HepG2 (cell line): ENCODE results near the gene TSPAN9.

ENCODE experiments used
- DMAP1 ChIP-seq: IDR thresholded peaks from 2 replicates; pipeline ENCODE4 v1.6.1; 2016
- E2F5 ChIP-seq: sonication (generic); formaldehyde crosslinking; conservative IDR thresholded peaks from 2 replicates; pipeline ENCODE4 v1.4.0; 2020; ENCODE audit warnings: missing genetic modification reagents
- RNF2 ChIP-seq: fragments of 450-650 bp; conservative IDR thresholded peaks from 2 replicates; pipeline ENCODE4 v1.6.1; 2016; ENCODE audit warnings: low read depth
- SNAPC2 ChIP-seq: sonication (generic); formaldehyde crosslinking; IDR thresholded peaks from 2 replicates; pipeline ENCODE4 v1.8.1; 2022; ENCODE audit warnings: mild to moderate bottlenecking, missing genetic modification reagents
- ZMAT3 ChIP-seq: sonication (generic); formaldehyde crosslinking; conservative IDR thresholded peaks from 2 replicates; pipeline ENCODE4 v1.7.0; 2021; ENCODE audit warnings: missing genetic modification reagents
- ZNF282 ChIP-seq: fragments of 450-650 bp; IDR thresholded peaks from 2 replicates; pipeline ENCODE4 v1.6.1; 2018; ENCODE audit not compliant: partially characterized antibody
- ZNF512 ChIP-seq: sonication (generic); formaldehyde crosslinking; IDR thresholded peaks from 2 replicates; pipeline ENCODE4 v1.4.0; 2020; ENCODE audit warnings: mild to moderate bottlenecking, missing genetic modification reagents
- TF ChIP-seq, protein P1 (sequence below): sonication (generic); formaldehyde crosslinking; IDR thresholded peaks from 2 replicates; pipeline ENCODE4 v1.5.1; 2020; ENCODE audit warnings: missing genetic modification reagents, mild to moderate bottlenecking, borderline replicate concordance
- TF ChIP-seq, protein P2 (sequence below): conservative IDR thresholded peaks from 2 replicates; pipeline ENCODE4 v1.6.1; 2018; ENCODE audit warnings: missing genetic modification reagents

GRCh38 chr12:3218228-3219171 lies 141.3 kb downstream of the TSPAN9 start:
- no peak for TF ChIP-seq DMAP1 (CRISPR knock-in tag)
- TF ChIP-seq SNAPC2: no peak
- no peak for TF ChIP-seq ZNF512 (CRISPR knock-in tag)
- TF ChIP-seq, protein P1, sequence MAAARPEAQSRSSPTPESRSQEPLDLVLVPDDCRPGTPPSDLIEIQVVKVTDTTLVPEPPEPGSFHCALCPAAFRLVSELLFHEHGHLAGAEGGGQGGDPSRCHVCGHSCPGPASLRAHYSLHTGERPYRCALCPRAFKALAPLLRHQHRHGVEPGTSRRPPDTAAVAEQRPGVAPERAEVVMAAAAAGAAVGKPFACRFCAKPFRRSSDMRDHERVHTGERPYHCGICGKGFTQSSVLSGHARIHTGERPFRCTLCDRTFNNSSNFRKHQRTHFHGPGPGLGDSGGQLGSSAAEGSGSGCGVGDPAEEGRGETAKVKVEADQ: no peak
- TF ChIP-seq, protein P2, sequence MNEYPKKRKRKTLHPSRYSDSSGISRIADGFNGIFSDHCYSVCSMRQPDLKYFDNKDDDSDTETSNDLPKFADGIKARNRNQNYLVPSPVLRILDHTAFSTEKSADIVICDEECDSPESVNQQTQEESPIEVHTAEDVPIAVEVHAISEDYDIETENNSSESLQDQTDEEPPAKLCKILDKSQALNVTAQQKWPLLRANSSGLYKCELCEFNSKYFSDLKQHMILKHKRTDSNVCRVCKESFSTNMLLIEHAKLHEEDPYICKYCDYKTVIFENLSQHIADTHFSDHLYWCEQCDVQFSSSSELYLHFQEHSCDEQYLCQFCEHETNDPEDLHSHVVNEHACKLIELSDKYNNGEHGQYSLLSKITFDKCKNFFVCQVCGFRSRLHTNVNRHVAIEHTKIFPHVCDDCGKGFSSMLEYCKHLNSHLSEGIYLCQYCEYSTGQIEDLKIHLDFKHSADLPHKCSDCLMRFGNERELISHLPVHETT (CRISPR knock-in tag): no peak
- TF ChIP-seq ZNF282: no peak
- TF ChIP-seq E2F5: no peak
- no peak for TF ChIP-seq RNF2
- no peak for TF ChIP-seq ZMAT3
